ENCODE results near the gene TRAF3. TPM values are rescaled to one million over a fixed set of nuclear protein-coding genes. Genes with fewer than 3 reads are reported as not detected.
"Not testable (repeated sequence)": the region's sequence is repeated elsewhere in the genome, so short reads cannot be mapped to it uniquely, and the experiment has no call there.

Gene TRAF3
- total RNA-seq, 4 donors from 2014 or later: 15.9 to 24.9 (median 18.6) TPM

DNA sequence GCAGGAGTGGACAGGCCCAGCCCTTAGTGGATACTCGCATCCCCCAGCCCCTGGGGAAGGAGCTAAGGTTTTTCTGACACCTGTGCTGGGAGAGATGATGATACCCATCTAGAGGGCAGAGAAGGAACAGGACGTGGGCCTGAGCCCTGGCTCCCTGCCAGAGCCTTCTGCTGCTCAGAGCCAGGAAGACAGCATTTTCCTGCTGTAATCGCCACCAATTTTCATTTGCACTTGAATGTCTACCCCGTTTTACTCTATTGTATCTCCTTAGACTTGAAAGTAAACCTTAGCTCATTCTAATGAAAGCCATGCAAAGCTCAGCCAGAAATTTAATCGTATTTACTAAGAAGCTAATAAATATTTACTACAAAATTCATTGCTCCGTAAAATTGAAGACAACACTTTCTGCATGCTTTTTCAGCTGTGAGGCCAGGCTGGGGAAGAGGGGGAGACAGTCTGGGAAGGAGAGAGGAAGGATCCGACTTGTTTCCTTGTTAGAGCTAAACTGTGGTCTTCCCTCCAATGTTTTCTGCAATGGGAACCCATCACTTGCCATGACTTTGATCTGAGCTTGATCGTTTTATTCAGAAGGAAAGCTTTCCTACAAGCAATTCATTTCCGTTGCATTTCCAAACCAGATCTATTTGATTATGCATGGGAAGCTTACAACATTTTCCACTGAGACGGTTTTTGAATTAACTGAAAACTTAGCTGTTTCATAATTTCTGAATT is 17.6 kb upstream of the TRAF3 start:
- Histone ChIP-seq H3K27me3 (no peaks in the 10 kb centered on the region), H3K36me3 (no peaks in the 10 kb centered on the region), H3K27ac (no peak overlapping the region), H3K4me3 (replicated peaks in 1 of 3) (no peak overlapping the region), H3K9me3 (no peaks in the 10 kb centered on the region), H3K4me1 (peaks cover 5 to 14% of the 10 kb centered on the region in 2 donors)
- TF ChIP-seq, protein P1, sequence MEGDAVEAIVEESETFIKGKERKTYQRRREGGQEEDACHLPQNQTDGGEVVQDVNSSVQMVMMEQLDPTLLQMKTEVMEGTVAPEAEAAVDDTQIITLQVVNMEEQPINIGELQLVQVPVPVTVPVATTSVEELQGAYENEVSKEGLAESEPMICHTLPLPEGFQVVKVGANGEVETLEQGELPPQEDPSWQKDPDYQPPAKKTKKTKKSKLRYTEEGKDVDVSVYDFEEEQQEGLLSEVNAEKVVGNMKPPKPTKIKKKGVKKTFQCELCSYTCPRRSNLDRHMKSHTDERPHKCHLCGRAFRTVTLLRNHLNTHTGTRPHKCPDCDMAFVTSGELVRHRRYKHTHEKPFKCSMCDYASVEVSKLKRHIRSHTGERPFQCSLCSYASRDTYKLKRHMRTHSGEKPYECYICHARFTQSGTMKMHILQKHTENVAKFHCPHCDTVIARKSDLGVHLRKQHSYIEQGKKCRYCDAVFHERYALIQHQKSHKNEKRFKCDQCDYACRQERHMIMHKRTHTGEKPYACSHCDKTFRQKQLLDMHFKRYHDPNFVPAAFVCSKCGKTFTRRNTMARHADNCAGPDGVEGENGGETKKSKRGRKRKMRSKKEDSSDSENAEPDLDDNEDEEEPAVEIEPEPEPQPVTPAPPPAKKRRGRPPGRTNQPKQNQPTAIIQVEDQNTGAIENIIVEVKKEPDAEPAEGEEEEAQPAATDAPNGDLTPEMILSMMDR (IDR thresholded peaks at IDR 0.05): no peak
- TF ChIP-seq POLR2A (IDR thresholded peaks at IDR 0.05): no peak
- DNase-seq: no peak
- intact Hi-C loops (cut with DNase I): no loop called here
- 64 to 75% methylated on average over 10 of the region's 10 CpGs for WGBS, 2 donors

DNA sequence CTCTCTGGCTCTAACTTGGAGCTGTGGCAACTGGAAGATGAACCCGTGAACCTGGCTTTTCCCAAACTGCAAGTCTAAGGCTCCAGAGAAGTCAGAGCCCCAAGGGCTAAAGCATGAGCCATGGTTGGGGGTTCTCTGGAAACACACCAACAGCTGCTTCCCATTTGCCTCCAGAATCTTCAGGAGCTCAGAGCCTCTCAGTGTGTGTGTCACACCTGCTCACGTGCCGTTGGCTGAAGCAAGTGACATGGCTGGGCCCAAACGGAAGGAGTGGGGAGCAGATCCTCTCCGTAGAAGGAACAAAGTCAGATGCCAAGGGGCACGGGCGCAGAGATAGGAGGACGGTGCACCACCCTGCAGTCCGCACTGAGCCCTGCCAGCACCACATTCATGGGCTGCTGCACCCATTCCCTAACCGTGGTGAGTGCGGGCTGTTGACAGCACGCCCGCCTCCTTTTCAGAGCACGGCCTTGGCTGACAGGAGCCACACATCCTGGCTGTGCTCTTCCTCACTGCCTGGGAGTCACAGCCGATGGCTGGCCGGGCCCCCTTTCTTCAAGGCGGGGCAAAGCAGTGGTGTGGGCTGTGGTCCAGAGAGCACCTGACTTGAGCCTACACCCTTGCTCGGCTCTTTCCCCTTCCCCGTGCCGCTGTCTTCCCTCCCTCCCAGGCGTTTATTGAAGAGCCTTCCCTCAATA is 16.6 kb upstream of the TRAF3 start:
- Histone ChIP-seq H3K36me3 (no peaks in the 10 kb centered on the region), H3K27ac (no peak overlapping the region), H3K9me3 (no peaks in the 10 kb centered on the region), H3K4me1 (peaks cover 5 to 15% of the 10 kb centered on the region in 2 donors), H3K27me3 (no peaks in the 10 kb centered on the region), H3K4me3 (replicated peaks in 1 of 3) (no peak overlapping the region)
- TF ChIP-seq, protein P1 (IDR thresholded peaks at IDR 0.05): no peak
- TF ChIP-seq POLR2A (IDR thresholded peaks at IDR 0.05): no peak
- peak; percentile 24 to 30 for DNase-seq
- intact Hi-C loops (cut with DNase I): no loop called here
- WGBS, 2 donors: 36 to 39% methylated on average over 19 to 21 of the region's 21 CpGs

DNA sequence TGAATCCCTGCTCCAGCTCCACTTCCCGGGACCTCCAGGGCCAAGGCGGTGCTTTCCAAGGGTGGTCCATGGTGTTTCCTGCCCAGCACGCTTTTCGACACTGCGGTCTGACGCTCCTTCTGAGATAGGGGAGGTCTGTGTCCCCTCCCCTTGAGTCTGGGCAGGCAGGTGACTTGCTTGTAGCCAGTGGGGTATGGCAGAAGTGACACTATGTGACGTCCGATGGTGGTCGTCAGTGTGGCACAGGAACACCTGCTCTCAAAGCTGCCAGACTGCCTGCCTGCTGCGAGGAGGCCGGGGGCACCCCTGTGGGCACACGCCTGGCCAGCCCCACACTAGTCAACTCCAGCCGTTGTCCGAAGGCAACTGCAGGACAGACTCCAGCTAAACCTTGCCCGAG is 16.0 kb upstream of the TRAF3 start:
- Histone ChIP-seq H3K27me3 (no peaks in the 10 kb centered on the region), H3K4me3 (replicated peaks in 1 of 3) (no peak overlapping the region), H3K9me3 (no peaks in the 10 kb centered on the region), H3K4me1 (peaks cover 5 to 15% of the 10 kb centered on the region in 2 donors), H3K36me3 (no peaks in the 10 kb centered on the region), H3K27ac (no peak overlapping the region)
- 61 to 67% methylated on average over 10 to 15 of the region's 15 CpGs for WGBS, 2 donors
- TF ChIP-seq POLR2A (IDR thresholded peaks at IDR 0.05): no peak
- TF ChIP-seq, protein P1 (IDR thresholded peaks at IDR 0.05): no peak
- no peak for DNase-seq
- intact Hi-C loops (cut with DNase I): no loop called here

DNA sequence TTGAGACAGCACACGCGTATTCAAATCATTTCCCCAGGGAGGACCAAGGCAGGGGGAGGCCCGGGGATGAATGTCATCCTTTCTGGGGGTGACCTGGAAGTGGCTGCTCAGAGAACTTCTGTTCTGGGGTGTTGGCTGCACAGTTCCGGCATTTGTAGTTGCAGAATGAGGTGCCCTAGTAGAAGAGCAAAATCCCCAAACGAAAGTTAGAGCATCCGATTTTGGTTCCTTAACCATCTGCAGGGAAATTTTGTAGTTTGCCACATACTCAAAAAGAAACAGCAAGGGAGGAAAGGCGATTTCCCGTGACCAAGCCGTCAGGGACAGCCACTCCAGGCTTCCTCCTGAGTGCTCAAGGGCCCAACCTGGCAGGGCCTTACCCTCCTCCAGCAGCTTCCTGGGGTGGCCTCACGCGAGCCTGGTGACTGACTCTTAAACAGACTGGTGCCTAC is 13.0 kb upstream of the TRAF3 start:
- no peaks in the 10 kb centered on the region for H3K27me3 ChIP-seq
- no peaks in the 10 kb centered on the region for H3K36me3 ChIP-seq
- TF ChIP-seq, protein P1 (IDR thresholded peaks at IDR 0.05): no peak
- TF ChIP-seq POLR2A (IDR thresholded peaks at IDR 0.05): no peak
- peak; percentile 86 for DNase-seq
- 19 to 41% methylated on average over 10 to 11 of the region's 11 CpGs for WGBS, 2 donors
- peaks cover 5 to 15% of the 10 kb centered on the region in 2 donors for H3K4me1 ChIP-seq
- H3K27ac ChIP-seq: peak overlapping the region in 1 of 3 donors; percentile 10
- H3K4me3 ChIP-seq (replicated peaks in 1 of 3): no peak overlapping the region
- intact Hi-C loops (cut with DNase I): no loop called here
- no peaks in the 10 kb centered on the region for H3K9me3 ChIP-seq

DNA sequence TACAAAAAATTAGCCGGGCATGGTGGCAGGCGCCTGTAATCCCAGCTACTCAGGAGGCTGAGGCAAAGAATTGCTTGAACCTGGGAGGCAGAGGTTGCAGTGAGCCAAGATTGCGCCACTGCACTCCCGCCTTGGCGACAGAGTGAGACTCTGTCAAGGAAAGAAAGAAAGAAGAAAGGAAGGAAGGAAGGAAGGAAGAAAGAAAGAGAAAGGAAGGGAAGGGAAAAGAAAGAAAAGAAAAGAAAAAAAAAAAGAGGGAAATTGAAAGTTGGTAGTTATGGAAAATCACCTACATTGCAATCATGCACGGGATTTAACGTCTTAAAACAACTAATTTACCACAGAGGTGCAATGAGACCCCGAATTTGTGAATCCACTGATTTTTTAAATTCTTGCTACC is 11.5 kb upstream of the TRAF3 start:
- intact Hi-C loops (cut with DNase I); H3K9me3 ChIP-seq; H3K27me3 ChIP-seq; H3K4me3 ChIP-seq (replicated peaks in 1 of 3); H3K27ac ChIP-seq; DNase-seq; H3K36me3 ChIP-seq: not testable (repeated sequence)
- 94% methylated on average over 7 to 8 of the region's 8 CpGs for WGBS, 2 donors
- H3K4me1 ChIP-seq: peaks cover 2 to 13% of the 10 kb centered on the region in 2 donors

Data from thyroid gland (tissue), 4 donors.